ENCODE results near the gene GSTA4. TPM values are rescaled to one million over a fixed set of nuclear protein-coding genes. Genes with fewer than 3 reads are reported as not detected.
A peak's percentile ranks its signal among the peaks of the same experiment; 100 is the strongest.

Gene GSTA4
- total and polyA plus RNA-seq, 12 donors, result 144 to 1,199 (median 353) TPM

DNA sequence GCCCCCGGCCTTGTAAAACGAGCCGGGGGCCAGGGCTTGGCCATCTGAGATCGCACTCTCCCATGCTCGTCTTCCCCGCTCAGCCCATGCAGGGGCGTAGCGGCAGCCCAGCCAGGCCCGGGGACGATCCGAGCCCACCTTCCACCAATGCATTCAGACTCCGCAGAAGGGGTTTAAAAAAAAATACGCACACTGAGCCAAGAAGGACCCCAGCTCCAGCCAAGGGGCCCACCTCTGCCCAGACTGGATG, 320 bp downstream of the GSTA4 start:
- DNase-seq, result peak in 5 of 7 donors; percentile 43 to 72 (median 52)
- WGBS, 4 donors, result 0 to 1% (median 0%) methylated on average over 8 to 13 of the region's 13 CpGs

DNA sequence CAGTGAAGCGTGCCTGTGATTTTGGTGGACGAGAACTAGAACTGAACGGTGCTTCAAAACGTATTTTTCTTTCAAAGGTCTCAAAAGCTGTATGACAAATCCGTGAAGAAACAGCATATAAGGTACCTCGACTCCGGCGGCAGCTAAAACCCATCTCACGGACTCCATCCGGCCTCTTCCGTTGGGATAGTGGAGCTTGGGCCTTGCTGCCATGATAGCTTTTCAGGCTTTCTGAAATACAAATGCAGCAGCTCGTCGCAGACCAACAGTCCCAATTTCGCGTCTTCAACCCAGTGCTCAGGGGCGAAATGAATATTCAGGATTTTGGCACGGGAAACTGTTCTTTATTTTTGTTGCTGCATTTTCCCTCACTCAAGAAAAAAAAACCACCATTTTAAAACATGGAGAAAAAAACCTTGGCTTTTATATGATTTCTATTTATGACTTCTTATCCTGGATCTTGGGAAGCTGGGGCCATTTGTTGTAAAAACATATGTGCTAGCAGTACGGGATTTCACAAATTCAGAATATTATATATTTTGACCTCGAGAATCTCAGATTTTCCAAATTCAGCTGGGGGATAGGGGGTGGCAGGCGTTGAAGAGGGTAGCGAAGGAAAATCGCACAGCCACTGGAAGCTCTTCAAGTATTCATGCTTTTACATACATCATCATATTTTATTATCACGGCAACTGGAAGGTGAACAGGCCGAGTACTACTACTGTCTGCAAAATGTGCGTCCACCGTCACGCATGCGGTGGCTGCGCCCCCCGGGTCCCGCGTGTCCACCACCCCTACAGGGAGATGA, 849 bp downstream of the GSTA4 start:
- Histone ChIP-seq H3K27me3 (no peaks in the 10 kb centered on the region), H3K4me3 (peak overlapping the region; percentile 65 to 95 (median 88)), H3K9me3 (replicated peaks in 1 of 3) (no peaks in the 10 kb centered on the region), H3K36me3 (replicated peaks in 1 of 2) (no peaks in the 10 kb centered on the region), H3K27ac (peak overlapping the region; percentile 92 to 99 (median 95)), H3K4me1 (replicated peaks in 1 of 2) (peaks cover 15 to 41% of the 10 kb centered on the region in 2 donors)
- WGBS, 4 donors, result 5 to 10% (median 7%) methylated on average over 32 of the region's 32 CpGs
- DNase-seq, result peak in 6 of 7 donors; percentile 26 to 66 (median 44)
- intact Hi-C loops (cut with DNase I), result no loop called here
- TF ChIP-seq POLR2A (IDR thresholded peaks at IDR 0.05), result peak in 1 of 2 donors; percentile 11
- TF ChIP-seq, protein P1, sequence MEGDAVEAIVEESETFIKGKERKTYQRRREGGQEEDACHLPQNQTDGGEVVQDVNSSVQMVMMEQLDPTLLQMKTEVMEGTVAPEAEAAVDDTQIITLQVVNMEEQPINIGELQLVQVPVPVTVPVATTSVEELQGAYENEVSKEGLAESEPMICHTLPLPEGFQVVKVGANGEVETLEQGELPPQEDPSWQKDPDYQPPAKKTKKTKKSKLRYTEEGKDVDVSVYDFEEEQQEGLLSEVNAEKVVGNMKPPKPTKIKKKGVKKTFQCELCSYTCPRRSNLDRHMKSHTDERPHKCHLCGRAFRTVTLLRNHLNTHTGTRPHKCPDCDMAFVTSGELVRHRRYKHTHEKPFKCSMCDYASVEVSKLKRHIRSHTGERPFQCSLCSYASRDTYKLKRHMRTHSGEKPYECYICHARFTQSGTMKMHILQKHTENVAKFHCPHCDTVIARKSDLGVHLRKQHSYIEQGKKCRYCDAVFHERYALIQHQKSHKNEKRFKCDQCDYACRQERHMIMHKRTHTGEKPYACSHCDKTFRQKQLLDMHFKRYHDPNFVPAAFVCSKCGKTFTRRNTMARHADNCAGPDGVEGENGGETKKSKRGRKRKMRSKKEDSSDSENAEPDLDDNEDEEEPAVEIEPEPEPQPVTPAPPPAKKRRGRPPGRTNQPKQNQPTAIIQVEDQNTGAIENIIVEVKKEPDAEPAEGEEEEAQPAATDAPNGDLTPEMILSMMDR (IDR thresholded peaks at IDR 0.05), result no peak

More for the DNA sequence above, 320 bp downstream of the GSTA4 start:
- H3K4me3 ChIP-seq, result peak overlapping the region; percentile 65 to 95 (median 88)
- H3K9me3 ChIP-seq (replicated peaks in 1 of 3), result no peaks in the 10 kb centered on the region
- intact Hi-C loops (cut with DNase I), result loop anchor here in 1 of 2 donors (5.0 kb wide), 1 partner anchor 73 kb away; the partner anchor contains the start of gene FBXO9
- no peaks in the 10 kb centered on the region for H3K27me3 ChIP-seq
- H3K4me1 ChIP-seq (replicated peaks in 1 of 2), result peaks cover 11 to 36% of the 10 kb centered on the region in 2 donors
- TF ChIP-seq, protein P1 (IDR thresholded peaks at IDR 0.05), result no peak
- TF ChIP-seq POLR2A (IDR thresholded peaks at IDR 0.05), result no peak
- H3K36me3 ChIP-seq (replicated peaks in 1 of 2), result no peaks in the 10 kb centered on the region
- peak overlapping the region; percentile 92 to 99 (median 95) for H3K27ac ChIP-seq

DNA sequence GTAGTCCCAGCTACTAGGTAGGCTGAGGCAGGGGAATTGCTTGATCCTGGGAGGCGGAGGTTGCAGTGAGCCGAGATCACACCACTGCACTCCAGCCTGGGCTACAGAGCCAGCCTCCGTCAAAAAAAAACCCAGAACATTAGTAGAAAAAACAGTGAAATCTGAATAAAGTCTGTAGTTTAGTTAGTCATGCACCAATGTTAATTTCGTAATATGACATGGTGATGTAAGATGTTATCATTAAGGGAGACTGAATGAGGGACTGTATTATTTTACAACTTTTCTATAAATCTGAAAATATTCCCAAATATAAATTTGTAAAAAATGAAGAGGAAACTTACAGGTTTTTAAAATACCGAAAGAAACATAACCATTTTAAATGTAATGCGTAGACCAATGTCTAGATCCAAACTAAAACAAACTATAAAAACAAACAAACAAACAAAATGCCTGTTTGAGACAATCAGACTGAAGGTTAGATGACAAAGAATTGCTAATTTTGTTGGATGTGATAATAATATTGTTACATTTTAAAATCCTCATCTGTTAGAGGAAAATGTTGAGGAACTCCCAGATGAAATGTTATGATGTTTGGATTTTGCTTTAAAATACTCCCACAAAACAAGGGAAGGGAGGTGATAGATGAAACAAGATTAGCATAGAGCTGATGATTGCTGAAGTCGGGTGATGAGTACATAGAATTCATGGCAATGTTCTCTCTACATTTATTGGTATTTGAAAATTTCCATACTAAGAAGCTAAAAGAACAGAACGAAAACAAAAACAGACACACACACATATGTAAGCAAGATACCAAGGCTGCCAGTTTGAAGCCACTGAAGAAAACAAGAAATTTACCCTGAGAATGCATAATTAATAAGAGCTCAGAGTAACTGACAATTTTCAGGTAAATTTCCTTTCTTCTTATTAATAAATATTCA, 1.8 kb downstream of the GSTA4 start:
- intact Hi-C loops (cut with DNase I), result no loop called here

More for the DNA sequence above, 1.8 kb downstream of the GSTA4 start:
- Histone ChIP-seq H3K4me1 (replicated peaks in 1 of 2) (peaks cover 15 to 41% of the 10 kb centered on the region in 2 donors), H3K27ac (peak overlapping the region; percentile 92 to 99 (median 95)), H3K9me3 (replicated peaks in 1 of 3) (no peaks in the 10 kb centered on the region), H3K4me3 (peak overlapping the region in 2 of 4 donors; percentile 89 to 95), H3K27me3 (no peaks in the 10 kb centered on the region), H3K36me3 (replicated peaks in 1 of 2) (peaks cover 0 to 1% of the 10 kb centered on the region in 2 donors)
- 36 to 44% (median 39%) methylated on average over 8 of the region's 8 CpGs for WGBS, 4 donors
- TF ChIP-seq, protein P1 (IDR thresholded peaks at IDR 0.05), result no peak
- peak in 1 of 2 donors; percentile 31 for TF ChIP-seq POLR2A (IDR thresholded peaks at IDR 0.05)
- DNase-seq, result peak in 1 of 7 donors; percentile 25
